Lower leg skin (tissue), 3 donors: Measurements from ENCODE around the gene BICRA.

Experiments
- POLR2A ChIP-seq, 2 donors: fragments of 450-650 bp; IDR thresholded peaks; one replicate each; pipeline ENCODE4 v1.6.1; 2016 to 2017; ENCODE audit warnings: antibody characterized with exemption in 2 of 2, mild to moderate bottlenecking in 1 of 2, moderate library complexity in 1 of 2
- TF ChIP-seq, protein P1 (sequence below), 3 donors: fragments of 450-650 bp; IDR thresholded peaks; one replicate each; pipeline ENCODE4 v1.5.1; 2016; ENCODE audit warnings: antibody characterized with exemption in 3 of 3, mild to moderate bottlenecking in 3 of 3, moderate library complexity in 2 of 3

DNA sequence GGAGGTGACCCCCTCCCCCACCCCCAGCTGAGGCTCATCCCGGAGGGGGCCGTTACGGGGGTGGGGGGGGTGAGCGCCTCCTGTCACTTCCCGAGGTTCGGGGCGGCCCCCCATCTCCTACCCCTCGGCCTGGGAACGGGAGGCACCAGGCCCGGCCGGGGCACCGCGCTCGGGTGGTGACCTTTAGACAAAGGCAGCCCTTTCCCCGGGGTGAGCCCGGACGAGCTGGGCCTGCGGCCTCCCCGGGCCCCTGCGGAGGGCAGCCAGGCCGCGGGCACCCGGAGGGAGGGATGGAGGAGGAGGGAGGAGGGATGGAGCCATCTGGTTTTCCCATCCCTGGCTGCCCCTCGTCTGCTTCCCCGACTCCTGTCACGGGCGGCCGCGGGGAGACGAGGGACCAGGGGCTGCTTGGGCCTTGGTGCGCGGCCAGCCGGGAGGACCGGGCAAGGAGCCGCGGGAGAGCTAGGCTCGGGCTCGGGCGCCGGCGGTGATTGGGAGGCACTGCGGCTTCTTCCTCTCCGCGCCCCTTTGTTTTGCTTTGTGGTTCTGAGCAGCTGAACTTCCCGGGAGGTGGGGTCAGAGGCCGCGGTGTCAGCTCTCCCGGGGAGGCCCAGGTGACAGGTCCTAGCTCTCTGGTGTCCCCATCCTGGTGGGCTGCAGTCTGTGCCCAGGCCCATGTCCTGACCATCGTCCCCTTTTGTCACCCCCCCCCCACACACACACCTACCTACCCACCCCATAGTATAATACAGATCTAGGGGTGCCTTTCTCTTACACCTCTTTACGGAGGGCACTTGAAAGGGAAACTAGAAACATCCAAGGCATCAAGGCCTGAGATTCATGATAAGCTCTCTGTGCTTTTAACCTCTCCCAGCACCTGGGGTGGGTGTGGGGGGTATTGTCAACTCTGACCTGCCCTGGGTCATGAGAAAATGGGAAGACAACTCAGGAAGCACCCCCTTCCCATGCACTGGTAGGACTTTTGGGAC, 1.3 kb downstream of the BICRA start:
- TF ChIP-seq, protein P1, sequence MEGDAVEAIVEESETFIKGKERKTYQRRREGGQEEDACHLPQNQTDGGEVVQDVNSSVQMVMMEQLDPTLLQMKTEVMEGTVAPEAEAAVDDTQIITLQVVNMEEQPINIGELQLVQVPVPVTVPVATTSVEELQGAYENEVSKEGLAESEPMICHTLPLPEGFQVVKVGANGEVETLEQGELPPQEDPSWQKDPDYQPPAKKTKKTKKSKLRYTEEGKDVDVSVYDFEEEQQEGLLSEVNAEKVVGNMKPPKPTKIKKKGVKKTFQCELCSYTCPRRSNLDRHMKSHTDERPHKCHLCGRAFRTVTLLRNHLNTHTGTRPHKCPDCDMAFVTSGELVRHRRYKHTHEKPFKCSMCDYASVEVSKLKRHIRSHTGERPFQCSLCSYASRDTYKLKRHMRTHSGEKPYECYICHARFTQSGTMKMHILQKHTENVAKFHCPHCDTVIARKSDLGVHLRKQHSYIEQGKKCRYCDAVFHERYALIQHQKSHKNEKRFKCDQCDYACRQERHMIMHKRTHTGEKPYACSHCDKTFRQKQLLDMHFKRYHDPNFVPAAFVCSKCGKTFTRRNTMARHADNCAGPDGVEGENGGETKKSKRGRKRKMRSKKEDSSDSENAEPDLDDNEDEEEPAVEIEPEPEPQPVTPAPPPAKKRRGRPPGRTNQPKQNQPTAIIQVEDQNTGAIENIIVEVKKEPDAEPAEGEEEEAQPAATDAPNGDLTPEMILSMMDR (IDR thresholded peaks at IDR 0.05), result no peak
- TF ChIP-seq POLR2A (IDR thresholded peaks at IDR 0.05), result no peak
